Measurements from ENCODE around the gene KIRREL3.

Gene KIRREL3

GRCh38 chr11:126901783-126902182 is 98.8 kb downstream of the KIRREL3 start:
- no peak for DNase-seq

GRCh38 chr11:126899961-126900748 is 100.4 kb downstream of the KIRREL3 start:
- no peak for DNase-seq

GRCh38 chr11:126898802-126899201 is 101.8 kb downstream of the KIRREL3 start:
- DNase-seq = no peak

GRCh38 chr11:126897430-126897829 is 103.1 kb downstream of the KIRREL3 start:
- DNase-seq = no peak

- DNase-seq = no peak
These were observed 104.5 kb downstream of the KIRREL3 start for GRCh38 chr11:126896025-126896424.

- DNase-seq = no peak
These were observed 106.8 kb downstream of the KIRREL3 start for GRCh38 chr11:126893796-126894195.

- no peak for DNase-seq
These were observed 107.8 kb downstream of the KIRREL3 start for GRCh38 chr11:126892756-126893155.

GRCh38 chr11:126891556-126892217 is 108.9 kb downstream of the KIRREL3 start:
- DNase-seq = no peak

GRCh38 chr11:126890561-126890960 is 110.0 kb downstream of the KIRREL3 start:
- DNase-seq = no peak

GRCh38 chr11:126888115-126888712 is 112.4 kb downstream of the KIRREL3 start:
- DNase-seq = no peak

GRCh38 chr11:126886636-126887035 is 113.9 kb downstream of the KIRREL3 start:
- no peak for DNase-seq

GRCh38 chr11:126886085-126886484 is 114.5 kb downstream of the KIRREL3 start:
- no peak for DNase-seq

GRCh38 chr11:126884594-126884993 is 116.0 kb downstream of the KIRREL3 start:
- no peak for DNase-seq

- no peak for DNase-seq
These were observed 116.4 kb downstream of the KIRREL3 start for GRCh38 chr11:126884192-126884591.

- DNase-seq = no peak
These were observed 119.7 kb downstream of the KIRREL3 start for GRCh38 chr11:126880872-126881271.

GRCh38 chr11:126879516-126879915 is 121.1 kb downstream of the KIRREL3 start:
- DNase-seq = no peak

- no peak for DNase-seq
These were observed 121.6 kb downstream of the KIRREL3 start for GRCh38 chr11:126878913-126879482.

GRCh38 chr11:126874831-126875230 is 125.7 kb downstream of the KIRREL3 start:
- no peak for DNase-seq

GRCh38 chr11:126874276-126874675 is 126.3 kb downstream of the KIRREL3 start:
- DNase-seq = no peak

GRCh38 chr11:126871792-126872191 is 128.8 kb downstream of the KIRREL3 start:
- DNase-seq = no peak

GRCh38 chr11:126870021-126870420 is 130.5 kb downstream of the KIRREL3 start:
- DNase-seq = no peak

- DNase-seq = no peak
These were observed 131.8 kb downstream of the KIRREL3 start for GRCh38 chr11:126868741-126869140.

GRCh38 chr11:126864934-126865333 is 135.6 kb downstream of the KIRREL3 start:
- no peak for DNase-seq

Data from GOT3 (cell line).